Left ventricle myocardium inferior (tissue), 1 donor: ENCODE data around the gene OR4D10. TPM values are rescaled to one million over a fixed set of nuclear protein-coding genes. Genes with fewer than 3 reads are reported as not detected.

ENCODE experiments used
- DNase-seq: peaks from one replicate; pipeline ENCODE4 v3.0.0-alpha.2; 2020
- H3K27ac ChIP-seq: fragments of 200-600 bp; replicated peaks from 2 replicates; pipeline ENCODE4 v1.8.0; 2021
- H3K27me3 ChIP-seq: fragments of 200-600 bp; 2 replicates; pipeline ENCODE4 v1.8.0; 2021; ENCODE audit warnings: low read depth
- H3K36me3 ChIP-seq: fragments of 200-600 bp; 2 replicates; pipeline ENCODE4 v1.8.0; 2021
- H3K4me1 ChIP-seq: fragments of 200-600 bp; 2 replicates; pipeline ENCODE4 v1.8.0; 2021
- H3K4me3 ChIP-seq: fragments of 200-600 bp; 2 replicates; pipeline ENCODE4 v1.8.0; 2021; ENCODE audit warnings: mild to moderate bottlenecking, moderate library complexity
- H3K9me3 ChIP-seq: fragments of 200-600 bp; replicated peaks from 2 replicates; pipeline ENCODE4 v1.8.0; 2021
- intact Hi-C: fragments of 100-400 bp; cut with micrococcal nuclease; formaldehyde crosslinking; loops from one replicate; pipeline ENCODE4 v1.11.0; 2022
- total RNA-seq: library from RNA; stranded (reverse); fragmentation: NEBNext Ultra II Directional; extraction: Animal tissue kit (Norgen Biotek cat#: 25700); gene quantifications from one replicate; pipeline ENCODE4 v1.2.1, GENCODE V29; 2021
- TF ChIP-seq, protein P1 (sequence below): fragments of 200-600 bp; IDR thresholded peaks from 2 replicates; pipeline ENCODE4 v1.8.0; 2021; ENCODE audit warnings: antibody characterized with exemption, mild to moderate bottlenecking, borderline replicate concordance
- donor health status: DM: no; HTN: yes; CAD: no; lungs with severe emphysema.

The OR4D10 gene
- total RNA-seq, 1 donor from 2014 or later = not detected

- Histone ChIP-seq H3K9me3 (peaks cover under 1% of the 10 kb centered on the region), H3K4me1 (no peaks in the 10 kb centered on the region), H3K27me3 (peaks cover 5% of the 10 kb centered on the region), H3K36me3 (no peaks in the 10 kb centered on the region), H3K4me3 (no peak overlapping the region), H3K27ac (no peak overlapping the region)
- no peak for DNase-seq
- TF ChIP-seq, protein P1, sequence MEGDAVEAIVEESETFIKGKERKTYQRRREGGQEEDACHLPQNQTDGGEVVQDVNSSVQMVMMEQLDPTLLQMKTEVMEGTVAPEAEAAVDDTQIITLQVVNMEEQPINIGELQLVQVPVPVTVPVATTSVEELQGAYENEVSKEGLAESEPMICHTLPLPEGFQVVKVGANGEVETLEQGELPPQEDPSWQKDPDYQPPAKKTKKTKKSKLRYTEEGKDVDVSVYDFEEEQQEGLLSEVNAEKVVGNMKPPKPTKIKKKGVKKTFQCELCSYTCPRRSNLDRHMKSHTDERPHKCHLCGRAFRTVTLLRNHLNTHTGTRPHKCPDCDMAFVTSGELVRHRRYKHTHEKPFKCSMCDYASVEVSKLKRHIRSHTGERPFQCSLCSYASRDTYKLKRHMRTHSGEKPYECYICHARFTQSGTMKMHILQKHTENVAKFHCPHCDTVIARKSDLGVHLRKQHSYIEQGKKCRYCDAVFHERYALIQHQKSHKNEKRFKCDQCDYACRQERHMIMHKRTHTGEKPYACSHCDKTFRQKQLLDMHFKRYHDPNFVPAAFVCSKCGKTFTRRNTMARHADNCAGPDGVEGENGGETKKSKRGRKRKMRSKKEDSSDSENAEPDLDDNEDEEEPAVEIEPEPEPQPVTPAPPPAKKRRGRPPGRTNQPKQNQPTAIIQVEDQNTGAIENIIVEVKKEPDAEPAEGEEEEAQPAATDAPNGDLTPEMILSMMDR = no peak
- intact Hi-C loops = no loop called here
Observed at GRCh38 chr11:59459916-59460315, 13.2 kb upstream of the OR4D10 start.

- intact Hi-C loops = no loop called here
- DNase-seq = no peak
- no peaks in the 10 kb centered on the region for H3K4me1 ChIP-seq
Observed at GRCh38 chr11:59463190-59463641, 9.9 kb upstream of the OR4D10 start.

DNA sequence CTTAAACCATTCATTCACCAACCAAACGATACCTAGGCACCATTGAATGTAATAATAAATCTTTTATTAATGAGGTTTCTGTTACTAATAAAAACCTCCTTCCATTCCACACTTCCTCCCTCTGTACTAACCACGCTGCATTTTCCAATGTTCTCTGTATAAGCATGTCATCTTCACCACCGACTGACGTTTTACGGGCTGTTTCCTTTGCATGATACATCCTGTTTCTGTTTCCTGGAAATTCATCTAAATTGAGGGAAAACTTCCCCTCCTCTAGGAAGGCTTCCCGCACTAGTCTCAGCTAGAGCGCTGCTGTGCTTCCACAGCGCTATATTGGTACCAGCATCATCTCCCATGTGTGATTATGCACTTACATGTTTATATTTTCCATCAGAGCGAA, 2.1 kb downstream of the OR4D10 start:
- DNase-seq = no peak
- Histone ChIP-seq H3K36me3 (no peaks in the 10 kb centered on the region), H3K27me3 (peaks cover 4% of the 10 kb centered on the region), H3K27ac (no peak overlapping the region), H3K9me3 (no peaks in the 10 kb centered on the region), H3K4me1 (no peaks in the 10 kb centered on the region), H3K4me3 (no peak overlapping the region)
- intact Hi-C loops = no loop called here
- TF ChIP-seq, protein P1 = no peak

More at GRCh38 chr11:59463190-59463641, 9.9 kb upstream of the OR4D10 start:
- Histone ChIP-seq H3K27ac (no peak overlapping the region), H3K4me3 (no peak overlapping the region), H3K36me3 (no peaks in the 10 kb centered on the region), H3K9me3 (peaks cover 6% of the 10 kb centered on the region), H3K27me3 (no peaks in the 10 kb centered on the region)
- TF ChIP-seq, protein P1 = no peak

DNA sequence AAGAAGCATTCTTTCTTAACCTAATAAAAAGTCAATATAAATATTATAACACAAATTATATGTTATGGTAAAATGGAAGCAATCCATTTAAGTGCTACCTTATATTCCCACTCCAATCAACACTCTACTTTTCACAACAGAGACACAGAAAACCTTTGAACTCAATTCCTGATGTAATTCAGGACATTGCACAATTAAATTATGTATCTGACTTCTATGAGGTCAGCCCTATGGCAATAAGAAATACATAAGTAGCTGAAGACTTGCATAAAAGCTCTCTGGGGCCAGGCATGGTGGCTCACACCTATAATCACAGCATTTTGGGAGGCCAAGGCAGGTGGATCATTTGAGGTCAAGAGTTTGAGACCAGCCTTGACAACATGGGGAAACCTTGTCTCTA, 6.8 kb downstream of the OR4D10 start:
- no peak overlapping the region for H3K4me3 ChIP-seq
- H3K27me3 ChIP-seq = peaks cover 4% of the 10 kb centered on the region
- DNase-seq = no peak
- H3K9me3 ChIP-seq = no peaks in the 10 kb centered on the region
- no peak overlapping the region for H3K27ac ChIP-seq
- intact Hi-C loops = no loop called here
- no peaks in the 10 kb centered on the region for H3K36me3 ChIP-seq
- no peaks in the 10 kb centered on the region for H3K4me1 ChIP-seq
- TF ChIP-seq, protein P1 = no peak

GRCh38 chr11:59480359-59480758, 7.2 kb downstream of the OR4D10 start:
- peaks cover 4% of the 10 kb centered on the region for H3K27me3 ChIP-seq
- intact Hi-C loops = no loop called here
- TF ChIP-seq, protein P1 = no peak
- no peak for DNase-seq
- no peak overlapping the region for H3K4me3 ChIP-seq
- no peaks in the 10 kb centered on the region for H3K4me1 ChIP-seq
- no peak overlapping the region for H3K27ac ChIP-seq
- H3K36me3 ChIP-seq = no peaks in the 10 kb centered on the region
- H3K9me3 ChIP-seq = no peaks in the 10 kb centered on the region
